GM12874 (cell line): ENCODE measurements around the gene RELL2.
A peak's percentile ranks its signal among the peaks of the same experiment; 100 is the strongest.

ENCODE experiments used
- TF ChIP-seq, protein P1 (sequence below): IDR thresholded peaks from 2 replicates; pipeline ENCODE4 v1.5.1; 2011; ENCODE audit warnings: low read depth, mild to moderate bottlenecking, control low read depth, low read length, moderate library complexity; ENCODE audit not compliant: insufficient read depth

The RELL2 gene

DNA sequence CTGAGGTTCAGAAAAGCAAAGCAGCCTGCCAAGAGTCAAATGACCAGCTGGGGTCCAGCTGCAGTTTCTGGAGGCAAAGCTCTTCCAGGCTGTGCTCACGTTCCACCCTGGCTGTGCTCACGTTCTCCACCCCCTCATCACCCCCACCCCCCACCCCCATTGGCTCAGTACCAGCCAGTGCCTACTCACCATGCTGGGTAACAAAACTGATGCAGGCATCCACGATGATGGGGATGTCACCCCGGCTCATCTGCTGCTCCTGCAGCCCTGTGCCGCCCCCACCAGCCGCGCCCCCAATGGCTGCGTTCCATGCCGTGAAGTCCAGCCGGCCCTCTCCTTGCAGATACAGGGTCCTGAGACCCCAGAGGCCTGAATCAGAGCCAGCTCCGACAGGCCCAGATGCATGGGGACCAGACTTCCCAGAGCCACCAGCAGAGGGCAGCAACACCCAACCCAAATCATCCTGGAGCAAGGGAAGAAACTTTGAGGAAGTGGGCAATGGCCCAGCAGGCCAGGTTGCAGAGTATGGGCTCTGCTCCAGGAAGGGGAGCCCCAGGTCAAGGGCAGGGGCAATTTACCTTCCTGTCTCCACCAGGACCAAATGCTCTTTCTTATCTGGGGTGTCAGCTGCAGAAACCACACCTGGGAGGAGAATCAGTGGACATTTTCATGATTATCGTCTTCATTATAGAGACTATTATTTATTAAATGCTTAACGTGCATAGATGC lies 28.1 kb downstream of the RELL2 start:
- TF ChIP-seq, protein P1, sequence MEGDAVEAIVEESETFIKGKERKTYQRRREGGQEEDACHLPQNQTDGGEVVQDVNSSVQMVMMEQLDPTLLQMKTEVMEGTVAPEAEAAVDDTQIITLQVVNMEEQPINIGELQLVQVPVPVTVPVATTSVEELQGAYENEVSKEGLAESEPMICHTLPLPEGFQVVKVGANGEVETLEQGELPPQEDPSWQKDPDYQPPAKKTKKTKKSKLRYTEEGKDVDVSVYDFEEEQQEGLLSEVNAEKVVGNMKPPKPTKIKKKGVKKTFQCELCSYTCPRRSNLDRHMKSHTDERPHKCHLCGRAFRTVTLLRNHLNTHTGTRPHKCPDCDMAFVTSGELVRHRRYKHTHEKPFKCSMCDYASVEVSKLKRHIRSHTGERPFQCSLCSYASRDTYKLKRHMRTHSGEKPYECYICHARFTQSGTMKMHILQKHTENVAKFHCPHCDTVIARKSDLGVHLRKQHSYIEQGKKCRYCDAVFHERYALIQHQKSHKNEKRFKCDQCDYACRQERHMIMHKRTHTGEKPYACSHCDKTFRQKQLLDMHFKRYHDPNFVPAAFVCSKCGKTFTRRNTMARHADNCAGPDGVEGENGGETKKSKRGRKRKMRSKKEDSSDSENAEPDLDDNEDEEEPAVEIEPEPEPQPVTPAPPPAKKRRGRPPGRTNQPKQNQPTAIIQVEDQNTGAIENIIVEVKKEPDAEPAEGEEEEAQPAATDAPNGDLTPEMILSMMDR: peak; percentile 91

DNA sequence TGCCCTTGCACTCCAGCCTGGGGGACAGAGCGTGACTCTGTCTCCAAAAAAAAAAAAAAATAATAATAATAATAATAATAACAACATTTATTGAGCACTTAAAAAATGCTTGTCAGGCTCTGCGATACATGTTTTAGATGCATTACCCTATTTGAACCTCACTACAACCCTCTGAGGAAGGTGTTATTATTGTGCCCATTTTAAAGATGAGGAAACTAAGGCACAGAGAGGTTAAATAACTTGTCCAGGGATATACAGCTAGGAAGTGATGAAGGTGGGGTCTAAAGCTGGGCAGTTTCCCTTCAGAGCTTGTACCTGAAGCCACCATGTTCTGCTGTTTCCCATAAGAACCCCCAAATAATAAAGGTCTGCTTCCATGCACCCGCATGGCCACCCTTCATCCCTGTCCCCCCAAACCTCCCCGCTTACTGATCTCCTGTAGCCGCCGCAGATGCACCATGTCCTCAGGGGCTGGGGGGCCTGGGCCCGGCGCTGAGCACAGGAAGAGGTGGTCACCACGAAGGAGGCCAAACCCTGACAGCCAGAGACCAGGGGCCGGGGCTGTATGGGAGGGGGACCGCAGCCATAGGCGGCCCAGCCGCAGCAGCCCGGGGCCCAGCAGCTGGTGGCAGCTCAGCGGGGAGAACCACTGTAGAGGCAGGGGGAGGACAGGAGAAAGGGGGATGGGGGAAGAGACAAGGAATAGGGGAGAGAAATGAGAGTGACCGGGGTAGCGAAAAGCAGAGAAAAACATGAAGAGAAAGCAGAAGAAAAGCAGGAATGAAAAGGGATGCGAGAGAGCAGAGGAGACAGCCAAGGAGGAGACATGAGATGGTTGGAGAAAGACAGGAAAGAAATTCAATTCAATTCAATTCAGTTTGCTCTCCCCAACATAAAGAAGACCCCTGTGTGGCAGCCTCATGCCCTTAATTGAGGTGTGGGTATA lies 29.5 kb downstream of the RELL2 start:
- TF ChIP-seq, protein P1: no peak

DNA sequence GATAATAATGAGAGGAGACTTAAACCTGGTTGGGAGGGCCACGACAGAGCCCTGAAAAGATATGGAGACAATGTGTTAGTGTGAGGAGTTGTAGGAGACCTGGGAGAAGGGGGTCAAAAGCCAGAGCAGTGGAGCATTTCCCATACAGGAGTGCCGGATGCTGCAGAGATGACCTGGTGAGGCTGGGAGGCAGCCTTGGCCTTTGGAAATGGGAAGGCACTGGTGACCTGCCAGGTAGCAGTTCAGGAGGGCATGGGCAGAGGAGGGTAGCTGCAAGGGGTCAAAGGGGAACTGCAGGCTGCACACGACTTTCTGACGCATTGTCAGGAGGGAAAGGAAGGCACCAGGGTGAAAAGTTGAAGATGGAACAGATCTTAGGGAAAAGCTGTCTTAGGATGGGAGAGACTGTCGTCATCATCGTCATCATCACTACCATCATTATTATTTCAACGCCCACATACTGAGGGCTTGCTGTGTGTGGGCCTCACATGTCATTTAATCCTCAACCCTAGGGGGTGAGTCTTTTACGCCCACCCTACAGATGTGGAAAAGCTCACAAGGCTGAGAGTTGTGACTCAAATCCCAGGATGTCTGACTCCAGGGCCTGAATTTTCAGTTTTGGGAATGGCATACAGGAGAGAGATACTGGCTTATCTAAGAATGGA lies 31.9 kb downstream of the RELL2 start:
- TF ChIP-seq, protein P1: no peak

DNA sequence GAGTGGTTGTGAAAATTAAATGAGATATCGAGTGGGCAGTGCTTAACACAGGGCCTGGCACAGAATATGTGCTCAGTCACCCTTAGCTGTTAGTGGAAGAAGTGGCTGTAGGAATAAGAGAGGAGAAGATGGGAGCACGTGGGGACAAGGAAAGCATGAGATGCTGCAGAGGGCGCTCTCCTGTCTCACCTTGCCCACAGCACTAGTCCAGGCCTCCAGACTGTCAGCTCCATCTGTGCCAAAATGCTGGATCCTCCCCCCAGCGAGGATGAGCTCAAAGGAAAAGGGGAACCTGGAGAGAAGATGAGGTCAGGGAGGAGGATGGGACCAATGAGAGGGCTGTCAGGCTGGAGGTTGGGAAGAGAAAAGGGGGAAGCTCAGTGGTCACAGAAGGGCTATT lies 32.7 kb downstream of the RELL2 start:
- TF ChIP-seq, protein P1: 0 out of 2 replicates have a peak, but pooled peaks have one; percentile 6

DNA sequence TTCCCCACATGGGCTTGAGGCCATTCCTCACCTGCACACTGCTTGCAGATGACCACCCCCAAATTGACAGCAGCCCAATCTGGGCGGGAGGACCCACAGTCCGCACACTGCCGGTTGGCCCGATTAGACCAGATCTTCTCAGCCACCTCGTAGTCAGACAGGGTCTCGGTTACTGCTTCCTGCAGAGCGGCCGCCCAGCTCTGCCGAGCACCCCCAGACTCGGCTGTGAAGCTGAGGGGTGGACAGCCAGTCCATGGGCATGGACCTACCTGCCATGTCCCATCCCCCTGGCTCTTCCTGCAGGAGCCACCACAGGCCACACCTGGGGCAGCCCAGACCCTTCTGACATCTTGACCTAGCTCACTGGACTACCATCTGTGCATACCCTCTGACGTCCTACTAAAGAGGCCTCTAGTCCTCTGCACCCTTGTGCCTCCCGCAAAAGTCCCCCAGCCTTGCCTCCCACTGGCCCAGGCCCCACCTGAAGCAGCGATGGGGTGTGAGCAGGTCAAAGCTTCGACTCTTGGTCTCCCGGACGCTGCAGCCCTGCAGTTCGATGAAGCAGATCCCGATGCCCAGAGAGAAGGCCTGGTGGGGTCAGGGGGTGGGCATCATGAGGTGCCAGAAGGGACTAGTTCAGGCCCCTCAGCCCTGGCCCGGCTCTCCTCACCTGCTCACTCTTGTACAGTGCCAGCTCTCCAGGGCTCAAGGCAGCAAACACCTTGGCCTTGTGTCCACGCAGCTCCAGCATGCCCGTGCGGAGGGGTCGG lies 35.5 kb downstream of the RELL2 start:
- TF ChIP-seq, protein P1: no peak

DNA sequence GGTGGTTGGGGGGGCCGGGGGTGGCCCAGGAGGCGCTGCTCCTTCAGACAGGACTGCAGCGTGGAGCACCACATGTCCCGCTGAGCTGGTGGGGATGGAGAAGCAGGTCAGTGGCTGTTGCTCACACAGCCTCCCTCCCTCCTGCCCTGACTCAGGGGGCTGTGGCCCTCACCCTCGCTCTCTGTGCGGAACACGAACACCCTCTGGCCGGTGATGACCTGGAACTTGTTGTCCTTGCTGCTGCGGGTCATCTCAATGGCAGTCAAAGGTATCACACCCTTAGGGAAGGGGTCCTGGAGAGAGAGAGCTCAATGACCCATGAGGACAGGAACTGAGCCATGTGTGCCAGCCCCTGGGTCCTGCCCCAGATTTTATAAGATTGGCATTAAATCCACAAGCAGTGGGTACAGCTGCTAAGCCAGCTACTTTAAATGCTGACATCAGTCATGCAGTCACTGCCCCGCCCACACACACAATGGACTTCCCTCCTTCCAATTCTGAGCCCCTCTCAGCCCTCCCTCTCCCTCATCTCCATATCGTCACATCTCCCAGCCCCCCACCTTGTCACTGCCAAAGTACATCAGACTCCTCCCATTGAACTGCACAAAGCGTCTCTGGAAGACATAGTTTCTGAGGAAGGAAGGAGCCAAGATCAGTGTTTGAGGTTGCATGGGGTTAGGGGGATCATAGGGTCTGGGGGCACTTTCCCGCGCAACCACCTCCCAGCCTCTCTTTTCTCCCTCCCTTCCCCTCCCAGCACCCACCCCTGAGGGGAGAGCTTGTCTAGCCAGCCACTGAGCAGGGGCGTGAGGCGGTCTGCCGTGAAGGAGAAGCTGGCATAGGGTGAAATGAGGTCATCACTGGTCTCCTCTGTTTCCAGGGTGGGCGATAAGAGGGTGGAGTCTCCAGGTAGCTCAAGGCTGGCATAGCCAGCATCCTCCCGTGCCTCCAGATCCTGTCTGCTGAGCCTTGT lies 36.3 kb downstream of the RELL2 start:
- TF ChIP-seq, protein P1: no peak
